ENCODE results near the gene CHURC1. TPM values are rescaled to one million over a fixed set of nuclear protein-coding genes. Genes with fewer than 3 reads are reported as not detected.

CHURC1 gene
- total RNA-seq, 2 experiments from 2014 or later, result 37.6 to 66.1 TPM

DNA sequence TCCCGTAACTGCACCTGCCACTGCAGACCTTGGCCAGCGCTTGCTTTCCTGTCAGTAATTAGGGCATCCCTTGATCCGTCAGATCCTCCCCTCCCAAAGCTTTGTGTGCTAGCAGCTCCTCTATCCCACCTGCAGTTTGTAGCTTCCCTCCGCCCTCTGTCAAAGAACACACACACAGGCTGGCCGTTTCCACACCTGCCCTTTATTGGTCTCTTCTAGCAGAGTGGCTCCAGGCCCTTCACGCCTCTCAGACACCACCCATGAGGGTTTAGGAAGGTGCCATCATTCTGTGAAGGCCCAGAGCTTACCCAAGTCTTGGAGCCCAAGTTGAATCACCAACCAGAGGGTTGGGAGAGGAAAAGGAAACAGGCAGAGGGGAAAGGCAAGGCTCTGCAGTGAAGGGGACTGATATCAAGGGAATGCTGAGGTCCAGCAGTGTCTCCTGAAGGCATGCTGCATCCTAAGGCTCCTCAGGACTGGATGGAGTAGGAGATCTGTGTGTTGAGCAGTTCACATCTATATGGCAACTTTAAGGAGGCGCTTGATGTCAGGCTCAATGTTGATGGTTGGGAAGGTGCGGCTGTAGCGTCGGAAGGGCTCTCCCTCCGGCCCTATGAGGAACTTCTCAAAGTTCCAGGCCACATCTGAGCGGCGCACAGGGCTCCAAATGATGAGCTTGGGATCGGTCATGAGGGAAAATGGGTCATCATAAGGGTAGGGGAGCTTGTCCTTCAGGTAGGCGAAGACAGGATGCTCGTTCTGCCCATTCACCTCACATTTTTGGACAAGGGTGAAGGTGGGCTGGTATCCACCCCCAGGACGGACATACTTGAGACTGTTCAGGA lies 24.9 kb downstream of the CHURC1 start:
- CTCF ChIA-PET, result interaction anchor here (0.6 to 0.8 kb wide), 4 partner anchors 47 to 596 kb away, joined by 3 to 4 read pairs (median 4); no protein-coding TSS in a partner anchor
- peaks cover 24% of the 10 kb centered on the region for H3K36me3 Mint-ChIP-seq (ENCODE audit: low read depth)
- no peaks in the 10 kb centered on the region for H3K27me3 Mint-ChIP-seq
- POLR2A ChIA-PET, result no interaction called here
- peaks cover 63% of the 10 kb centered on the region for H3K4me1 Mint-ChIP-seq
- DNase-seq (no peak), ATAC-seq (no peak)
- no peaks in the 10 kb centered on the region for H3K9me3 Mint-ChIP-seq (ENCODE audit: low read depth)
- intact Hi-C loops (cut with DNase I, micrococcal nuclease), result no loop called here
- no peak overlapping the region for H3K4me3 Mint-ChIP-seq
- peak overlapping the region; percentile 48 for H3K27ac Mint-ChIP-seq

- ATAC-seq (no peak), DNase-seq (no peak)
- no peaks in the 10 kb centered on the region for H3K27me3 Mint-ChIP-seq
- H3K36me3 Mint-ChIP-seq (ENCODE audit: low read depth), result peaks cover 20% of the 10 kb centered on the region
- ChIA-PET POLR2A (no interaction called here), CTCF (interaction anchor here (0.6 to 1.0 kb wide), 4 partner anchors 9 to 596 kb away, joined by 3 to 4 read pairs (median 3); no protein-coding TSS in a partner anchor)
- H3K4me1 Mint-ChIP-seq, result peaks cover 63% of the 10 kb centered on the region
- H3K27ac Mint-ChIP-seq, result peak overlapping the region; percentile 48
- no peaks in the 10 kb centered on the region for H3K9me3 Mint-ChIP-seq (ENCODE audit: low read depth)
- no peak overlapping the region for H3K4me3 Mint-ChIP-seq
- intact Hi-C loops (cut with DNase I, micrococcal nuclease), result no loop called here
Observed at GRCh38 chr14:64939817-64940190, 25.5 kb downstream of the CHURC1 start.

GRCh38 chr14:64940336-64940910 lies 26.2 kb downstream of the CHURC1 start:
- Mint-ChIP-seq H3K27me3 (no peaks in the 10 kb centered on the region), H3K4me1 (peaks cover 58% of the 10 kb centered on the region), H3K27ac (peak overlapping the region; percentile 23), H3K36me3 (ENCODE audit: low read depth) (peaks cover 20% of the 10 kb centered on the region), H3K9me3 (ENCODE audit: low read depth) (no peaks in the 10 kb centered on the region), H3K4me3 (no peak overlapping the region)
- intact Hi-C loops (cut with DNase I, micrococcal nuclease), result no loop called here
- CTCF ChIA-PET, result interaction anchor here (0.9 to 1.0 kb wide), 2 partner anchors 10 to 28 kb away, joined by 3 read pairs; no protein-coding TSS in a partner anchor
- ATAC-seq (no peak), DNase-seq (no peak)
- POLR2A ChIA-PET, result no interaction called here

DNA sequence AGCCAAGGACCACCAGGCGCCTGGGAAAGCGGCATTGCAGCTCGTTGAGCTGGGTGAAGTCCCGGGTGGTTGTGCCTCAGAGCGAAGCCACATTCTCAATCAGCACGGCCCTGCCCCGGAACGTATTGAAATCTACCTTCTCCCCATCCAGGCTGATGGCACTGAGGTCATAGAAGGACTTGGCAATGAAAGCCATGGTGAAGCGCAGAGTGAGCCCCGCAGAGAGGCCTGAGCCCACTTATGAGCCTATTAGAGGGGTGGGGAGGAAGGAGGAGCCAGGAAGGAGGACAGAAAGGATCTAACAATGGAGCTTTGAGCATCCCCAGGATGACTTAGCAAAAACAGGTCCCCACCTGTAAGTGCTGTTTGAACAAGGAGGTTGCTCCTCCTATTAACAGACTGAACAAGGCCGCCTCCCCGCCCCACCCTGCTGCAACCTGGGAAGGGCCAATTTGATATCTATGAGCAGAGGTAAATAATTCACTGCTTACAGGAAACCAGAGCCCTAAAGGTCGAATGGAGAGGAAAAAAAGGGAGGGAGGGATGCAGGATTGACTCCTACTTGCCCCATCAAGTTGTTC lies 28.4 kb downstream of the CHURC1 start, which contains the start of gene GPX2:
Gene GPX2 (minus strand): TSS at position 215 of the 581 bp plus-strand sequence. CDS start 19 bp downstream, at position 196.
- ATAC-seq (no peak), DNase-seq (no peak)
- ChIA-PET POLR2A (no interaction called here), CTCF (interaction anchor here (1.0 to 1.3 kb wide), 2 partner anchors 120 to 272 kb away, joined by 3 to 4 read pairs; no protein-coding TSS in a partner anchor)
- Mint-ChIP-seq H3K4me3 (no peak within 1 kb of the TSS), H3K9me3 (ENCODE audit: low read depth) (no peaks in the 10 kb centered on the region), H3K36me3 (ENCODE audit: low read depth) (peaks cover 20% of the 10 kb centered on the region), H3K27me3 (no peaks in the 10 kb centered on the region), H3K4me1 (peaks cover 54% of the 10 kb centered on the region), H3K27ac (no peak within 1 kb of the TSS)
- intact Hi-C loops (cut with DNase I, micrococcal nuclease), result no loop called here

GRCh38 chr14:64943556-64943955 lies 29.3 kb downstream of the CHURC1 start:
- ChIA-PET POLR2A (no interaction called here), CTCF (interaction anchor here (1.1 kb wide), 1 partner anchor 28 kb away, joined by 3 read pairs; the partner anchor contains the start of gene RAB15)
- H3K27me3 Mint-ChIP-seq, result no peaks in the 10 kb centered on the region
- ATAC-seq (no peak), DNase-seq (no peak)
- H3K27ac Mint-ChIP-seq, result no peak overlapping the region
- H3K4me1 Mint-ChIP-seq, result peaks cover 48% of the 10 kb centered on the region
- peaks cover 15% of the 10 kb centered on the region for H3K36me3 Mint-ChIP-seq (ENCODE audit: low read depth)
- H3K9me3 Mint-ChIP-seq (ENCODE audit: low read depth), result no peaks in the 10 kb centered on the region
- no peak overlapping the region for H3K4me3 Mint-ChIP-seq
- intact Hi-C loops (cut with DNase I, micrococcal nuclease), result no loop called here

DNA sequence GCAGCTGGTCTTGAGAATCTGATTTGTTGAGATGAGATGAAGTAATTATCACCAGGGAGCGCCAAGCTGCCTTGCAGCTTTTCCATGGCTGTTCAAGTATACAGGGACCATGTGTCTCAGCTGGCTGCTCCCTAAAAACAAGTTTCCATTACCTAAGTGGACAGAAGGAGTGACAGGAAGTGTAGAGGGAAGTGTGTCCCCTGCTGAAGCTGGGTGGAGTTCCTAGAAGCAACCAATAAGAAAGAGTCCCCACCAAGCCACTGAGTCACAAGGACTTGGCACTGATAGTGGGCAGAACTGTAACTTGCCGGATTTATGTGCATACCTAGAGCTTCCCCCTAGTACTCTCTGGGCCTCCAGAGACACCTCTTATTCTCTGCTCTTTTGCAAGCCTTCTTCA lies 29.8 kb downstream of the CHURC1 start:
- intact Hi-C loops (cut with DNase I, micrococcal nuclease), result no loop called here
- Mint-ChIP-seq H3K4me1 (peaks cover 43% of the 10 kb centered on the region), H3K27me3 (no peaks in the 10 kb centered on the region), H3K4me3 (no peak overlapping the region), H3K27ac (no peak overlapping the region), H3K9me3 (ENCODE audit: low read depth) (no peaks in the 10 kb centered on the region), H3K36me3 (ENCODE audit: low read depth) (peaks cover 14% of the 10 kb centered on the region)
- DNase-seq (no peak), ATAC-seq (no peak)
- ChIA-PET CTCF (interaction anchor here (1.1 kb wide), 1 partner anchor 28 kb away, joined by 3 read pairs; the partner anchor contains the start of gene RAB15), POLR2A (no interaction called here)

DNA sequence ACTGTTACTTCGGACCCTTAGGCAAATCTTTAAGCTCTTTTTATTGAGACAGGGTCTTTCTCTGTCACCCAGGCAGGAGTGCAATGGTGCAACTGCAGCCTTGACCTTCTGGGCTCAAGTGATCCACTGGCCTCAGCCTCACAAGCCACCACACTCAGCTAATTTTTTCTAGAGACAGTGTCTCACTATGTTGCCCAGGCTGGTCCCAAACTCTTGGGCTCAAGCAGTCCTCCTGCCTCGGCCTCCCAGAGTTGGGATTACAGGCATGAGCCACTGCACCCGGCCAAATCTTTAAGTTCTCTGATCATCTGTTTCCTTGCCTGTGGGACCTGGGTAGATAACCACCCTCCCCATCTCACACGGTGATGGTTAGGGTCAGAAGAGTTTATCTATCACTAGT lies 30.6 kb downstream of the CHURC1 start:
- H3K9me3 Mint-ChIP-seq (ENCODE audit: low read depth), result no peaks in the 10 kb centered on the region
- no peaks in the 10 kb centered on the region for H3K27me3 Mint-ChIP-seq
- ATAC-seq (no peak), DNase-seq (no peak)
- no peak overlapping the region for H3K4me3 Mint-ChIP-seq
- H3K36me3 Mint-ChIP-seq (ENCODE audit: low read depth), result peaks cover 12% of the 10 kb centered on the region
- ChIA-PET POLR2A (no interaction called here), CTCF (interaction anchor here (0.7 kb wide), 1 partner anchor 122 kb away, joined by 3 read pairs; no protein-coding TSS in a partner anchor)
- peaks cover 35% of the 10 kb centered on the region for H3K4me1 Mint-ChIP-seq
- H3K27ac Mint-ChIP-seq, result no peak overlapping the region
- intact Hi-C loops (cut with DNase I, micrococcal nuclease), result no loop called here

- no peak for DNase-seq
- POLR2A ChIA-PET, result no interaction called here
- CTCF ChIA-PET, result interaction anchor here (0.7 kb wide), 1 partner anchor 123 kb away, joined by 3 read pairs; no protein-coding TSS in a partner anchor
- no peak for ATAC-seq
- Mint-ChIP-seq H3K27ac (no peak overlapping the region), H3K27me3 (no peaks in the 10 kb centered on the region), H3K4me3 (no peak overlapping the region), H3K9me3 (ENCODE audit: low read depth) (no peaks in the 10 kb centered on the region), H3K36me3 (ENCODE audit: low read depth) (peaks cover 16% of the 10 kb centered on the region), H3K4me1 (peaks cover 30% of the 10 kb centered on the region)
- intact Hi-C loops (cut with DNase I, micrococcal nuclease), result no loop called here
Observed at GRCh38 chr14:64945431-64946178, 31.4 kb downstream of the CHURC1 start.

DNA sequence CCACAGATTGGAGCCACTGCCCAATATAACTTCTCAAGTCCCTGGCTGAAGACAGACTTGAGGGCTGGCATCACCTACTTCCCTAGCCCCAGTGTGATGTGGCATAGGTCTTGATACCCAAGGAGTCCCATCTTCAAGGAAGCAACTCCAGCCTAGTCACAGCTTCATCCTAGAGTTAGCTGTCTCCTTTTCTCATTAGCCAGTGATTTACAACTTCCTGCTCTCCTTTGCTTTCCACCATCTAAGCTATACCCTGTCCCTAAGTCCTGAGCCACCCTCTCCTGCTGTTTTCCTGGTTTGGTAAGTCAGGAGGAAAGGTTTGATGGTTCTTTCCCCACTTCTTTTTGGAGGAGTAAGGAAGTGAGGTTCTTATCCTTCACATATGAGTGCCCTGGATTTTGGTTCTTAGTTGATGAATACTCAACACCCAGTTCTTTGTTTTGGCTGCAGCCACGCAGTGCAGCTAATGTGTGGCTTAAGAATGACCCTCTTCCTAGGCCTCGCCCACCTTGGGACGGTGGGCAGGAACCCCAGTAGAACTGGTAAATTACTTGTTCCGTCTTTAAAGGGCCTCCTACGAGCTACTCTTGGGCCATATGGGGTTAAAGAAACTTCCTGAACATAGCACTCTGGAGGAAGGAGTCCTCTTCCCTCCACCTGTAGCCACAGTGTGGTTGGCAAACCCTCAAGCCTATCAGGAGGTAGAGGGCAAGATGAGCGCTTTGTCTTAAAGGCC lies 32.2 kb downstream of the CHURC1 start:
- ChIA-PET CTCF (interaction anchor here (0.6 to 0.8 kb wide), 2 partner anchors 65 to 166 kb away, joined by 3 read pairs; no protein-coding TSS in a partner anchor), POLR2A (interaction anchor here (0.6 kb wide), 1 partner anchor 69 kb away, joined by 5 read pairs; no protein-coding TSS in a partner anchor)
- DNase-seq (no peak), ATAC-seq (no peak)
- Mint-ChIP-seq H3K4me1 (peaks cover 26% of the 10 kb centered on the region), H3K36me3 (ENCODE audit: low read depth) (peaks cover 20% of the 10 kb centered on the region), H3K9me3 (ENCODE audit: low read depth) (no peaks in the 10 kb centered on the region), H3K27me3 (no peaks in the 10 kb centered on the region), H3K4me3 (no peak overlapping the region), H3K27ac (no peak overlapping the region)
- intact Hi-C loops (cut with DNase I, micrococcal nuclease), result no loop called here

GRCh38 chr14:64947710-64948611 lies 33.7 kb downstream of the CHURC1 start:
- Mint-ChIP-seq H3K4me3 (no peak overlapping the region), H3K27me3 (no peaks in the 10 kb centered on the region), H3K9me3 (ENCODE audit: low read depth) (no peaks in the 10 kb centered on the region), H3K36me3 (ENCODE audit: low read depth) (peaks cover 18% of the 10 kb centered on the region), H3K27ac (no peak overlapping the region), H3K4me1 (peaks cover 26% of the 10 kb centered on the region)
- ChIA-PET CTCF (no interaction called here), POLR2A (no interaction called here)
- no peak for DNase-seq
- intact Hi-C loops (cut with DNase I, micrococcal nuclease), result no loop called here
- ATAC-seq, result no peak
